GM21529 (cell line): ENCODE measurements around the gene SAFB2.
"Not testable (repeated sequence)": the region's sequence is repeated elsewhere in the genome, so short reads cannot be mapped to it uniquely, and the experiment has no call there.

Source experiments
- ATAC-seq: cut with Tn5 transposase; IDR thresholded peaks from one replicate; pipeline ENCODE4 v1.9.1; 2021; ENCODE audit not compliant: unreplicated experiment

The SAFB2 gene

DNA sequence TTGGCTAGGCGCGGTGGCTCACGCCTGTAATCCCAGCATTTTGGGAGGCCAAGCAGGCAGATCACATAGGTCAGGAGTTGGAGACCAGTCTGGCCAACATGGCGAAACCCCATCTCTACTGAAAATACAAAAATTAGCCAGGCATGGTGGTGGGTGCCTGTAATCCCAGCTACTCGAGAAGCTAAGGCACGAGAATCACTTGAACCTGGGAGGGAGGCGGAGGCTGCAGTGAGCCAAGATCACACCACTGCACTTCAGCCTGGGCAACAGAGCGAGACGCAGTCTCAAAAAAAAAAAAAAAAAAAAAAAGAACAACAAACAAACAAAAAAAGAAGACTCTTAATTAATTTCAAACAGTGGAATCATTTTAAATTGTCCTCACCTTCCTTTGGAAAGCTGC, 13.8 kb downstream of the SAFB2 start:
- ATAC-seq, result not testable (repeated sequence)

- ATAC-seq, result no peak
Observed at GRCh38 chr19:5608291-5608690, 14.3 kb downstream of the SAFB2 start.

DNA sequence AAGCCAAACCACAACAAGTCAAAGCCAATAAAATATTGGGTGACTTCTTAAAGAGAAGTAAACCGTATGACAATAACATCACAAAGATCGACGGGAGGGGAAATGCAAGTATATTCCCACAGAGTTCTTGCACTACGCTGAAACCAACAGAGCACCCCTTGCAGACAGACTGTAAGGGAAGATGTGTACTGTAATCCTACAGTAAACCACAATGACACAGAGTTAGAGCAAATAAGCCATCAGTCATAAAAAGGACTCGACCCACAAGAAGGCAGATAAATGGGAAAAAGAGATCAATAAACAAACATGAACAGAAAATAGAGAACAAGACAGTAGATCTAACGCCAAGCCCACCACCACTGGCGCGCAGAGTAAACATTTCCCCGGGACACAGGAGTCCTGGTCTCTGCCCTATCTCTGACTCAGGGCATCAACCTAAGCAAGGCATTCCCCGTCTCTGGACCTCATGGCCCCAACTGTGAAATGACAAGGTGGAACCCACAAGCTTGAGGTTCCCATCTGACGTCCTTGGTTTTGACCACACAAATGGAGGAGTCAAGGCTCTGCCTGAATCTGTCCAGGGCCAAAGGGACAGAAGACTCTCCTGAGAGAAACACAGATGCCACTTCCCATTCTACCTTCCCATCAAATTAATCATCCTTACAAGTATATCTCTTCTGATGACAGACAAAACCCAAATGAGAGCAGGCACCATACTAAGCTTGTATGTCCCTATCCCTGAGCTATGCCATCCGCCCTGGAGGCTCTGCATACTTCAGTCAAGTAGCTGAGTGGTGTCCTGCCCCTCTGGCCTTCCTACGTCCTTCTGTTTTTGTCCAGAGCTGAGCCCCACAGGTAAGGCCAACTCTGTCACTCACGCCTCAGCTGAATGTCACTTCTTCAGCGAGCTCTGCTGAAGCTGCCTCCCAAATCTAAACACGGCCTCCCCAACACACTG, 15.0 kb downstream of the SAFB2 start:
- ATAC-seq, result no peak

DNA sequence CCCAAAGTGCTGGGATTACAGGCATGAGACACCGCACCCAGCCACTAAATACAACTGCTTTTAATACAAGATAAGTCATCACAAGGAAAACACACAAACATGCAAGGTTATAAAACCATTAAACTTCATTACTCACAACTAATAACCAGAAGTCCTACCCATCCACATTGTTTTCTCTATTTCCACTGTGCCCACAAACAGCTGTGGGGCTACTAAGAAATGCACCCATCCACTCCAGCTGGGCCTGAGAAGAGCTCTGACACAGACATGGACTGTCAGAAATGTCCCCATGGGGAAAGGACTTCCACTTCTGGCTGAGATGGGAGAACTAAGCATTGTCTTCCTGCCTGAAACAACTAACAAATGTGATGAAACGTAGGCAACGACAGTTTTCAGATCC, 17.2 kb downstream of the SAFB2 start:
- no peak for ATAC-seq

- ATAC-seq, result no peak
Observed at GRCh38 chr19:5603626-5604025, 18.9 kb downstream of the SAFB2 start.

- no peak for ATAC-seq
Observed at GRCh38 chr19:5600797-5601196, 21.8 kb downstream of the SAFB2 start.

- ATAC-seq, result no peak
Observed at GRCh38 chr19:5595745-5596144, 26.8 kb downstream of the SAFB2 start.

DNA sequence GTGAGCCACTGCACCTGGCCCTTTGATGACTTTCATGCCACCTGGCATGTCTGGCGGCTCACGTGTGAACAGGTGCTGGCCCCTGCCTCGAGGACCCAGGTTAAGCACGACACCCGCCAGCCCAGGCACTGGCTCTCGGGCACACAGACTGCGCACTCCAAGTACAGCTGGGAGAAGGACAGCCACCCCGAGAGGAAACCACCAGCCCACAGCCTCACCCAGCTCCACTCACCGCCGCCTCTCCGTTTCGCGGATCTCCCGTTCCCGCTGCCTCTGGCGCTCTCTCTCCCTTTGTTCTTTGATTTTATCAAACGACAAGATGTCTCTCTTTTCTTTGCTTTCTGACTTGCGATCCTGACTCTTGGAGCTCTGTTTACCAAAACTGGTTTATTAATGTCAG, 27.4 kb downstream of the SAFB2 start:
- no peak for ATAC-seq

DNA sequence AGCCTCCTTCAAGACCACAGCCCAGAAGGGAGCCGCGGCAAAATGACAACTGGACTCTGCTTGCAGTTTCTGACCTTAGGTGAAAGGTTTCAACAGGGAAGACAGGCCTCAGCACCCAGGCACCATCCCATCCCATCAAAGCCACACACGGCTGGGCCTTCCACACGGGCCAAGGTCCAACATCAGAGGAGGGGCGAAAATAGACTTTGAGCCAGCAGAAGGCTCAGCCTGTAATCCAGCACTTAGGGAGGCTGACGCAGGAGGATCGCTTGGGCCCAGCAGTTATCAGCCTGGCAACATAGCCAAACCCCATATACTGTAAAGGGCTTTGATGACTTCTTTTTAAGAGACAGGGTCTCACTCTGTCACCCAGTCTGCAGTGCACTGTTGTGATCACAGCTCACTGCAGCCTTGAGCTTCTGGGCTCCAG, 28.0 kb downstream of the SAFB2 start:
- no peak for ATAC-seq

DNA sequence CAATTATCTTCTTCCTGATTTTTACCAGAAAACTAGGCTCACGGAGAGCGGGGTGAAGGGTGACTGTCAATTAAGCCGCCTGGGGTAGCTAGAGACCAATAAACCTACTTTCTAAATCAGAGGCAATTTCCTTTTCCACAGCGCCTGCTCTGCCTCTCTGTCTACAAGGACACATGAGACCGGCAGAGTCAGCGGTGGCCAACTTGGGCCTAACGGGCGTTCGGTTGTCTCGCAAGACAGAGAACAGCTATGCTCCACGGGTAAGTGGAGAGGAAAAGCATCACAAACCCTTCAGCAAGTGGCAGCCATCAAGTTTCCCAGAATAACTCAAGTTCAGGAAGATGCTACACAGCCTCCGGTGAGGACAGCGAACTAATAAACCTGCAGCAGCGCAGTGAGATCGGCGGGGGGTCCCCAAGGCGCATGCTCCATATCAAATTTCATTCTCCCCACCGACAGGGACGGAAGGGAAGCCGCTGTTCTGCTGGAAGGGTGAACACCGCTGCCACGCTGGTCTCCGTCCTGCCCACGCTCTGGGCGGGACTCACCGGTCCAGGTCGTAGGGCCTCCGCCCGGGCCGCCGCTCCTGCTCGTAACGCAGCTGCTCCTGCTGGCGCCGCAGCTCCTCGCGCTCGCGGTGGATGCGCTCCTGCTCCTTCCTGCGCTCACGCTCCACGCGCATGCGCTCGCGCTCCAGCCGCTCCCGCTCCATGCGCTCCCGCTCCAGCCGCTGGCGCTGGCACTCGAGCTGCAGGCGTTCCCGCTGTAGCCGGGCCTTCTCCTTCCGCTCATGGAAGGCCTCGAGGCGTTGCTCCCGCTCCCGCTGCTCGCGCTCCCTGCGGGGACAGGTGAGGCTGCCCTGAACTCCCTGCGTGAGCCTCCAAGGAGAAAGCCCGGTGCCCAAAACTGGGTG, 29.0 kb downstream of the SAFB2 start:
- ATAC-seq, result no peak

DNA sequence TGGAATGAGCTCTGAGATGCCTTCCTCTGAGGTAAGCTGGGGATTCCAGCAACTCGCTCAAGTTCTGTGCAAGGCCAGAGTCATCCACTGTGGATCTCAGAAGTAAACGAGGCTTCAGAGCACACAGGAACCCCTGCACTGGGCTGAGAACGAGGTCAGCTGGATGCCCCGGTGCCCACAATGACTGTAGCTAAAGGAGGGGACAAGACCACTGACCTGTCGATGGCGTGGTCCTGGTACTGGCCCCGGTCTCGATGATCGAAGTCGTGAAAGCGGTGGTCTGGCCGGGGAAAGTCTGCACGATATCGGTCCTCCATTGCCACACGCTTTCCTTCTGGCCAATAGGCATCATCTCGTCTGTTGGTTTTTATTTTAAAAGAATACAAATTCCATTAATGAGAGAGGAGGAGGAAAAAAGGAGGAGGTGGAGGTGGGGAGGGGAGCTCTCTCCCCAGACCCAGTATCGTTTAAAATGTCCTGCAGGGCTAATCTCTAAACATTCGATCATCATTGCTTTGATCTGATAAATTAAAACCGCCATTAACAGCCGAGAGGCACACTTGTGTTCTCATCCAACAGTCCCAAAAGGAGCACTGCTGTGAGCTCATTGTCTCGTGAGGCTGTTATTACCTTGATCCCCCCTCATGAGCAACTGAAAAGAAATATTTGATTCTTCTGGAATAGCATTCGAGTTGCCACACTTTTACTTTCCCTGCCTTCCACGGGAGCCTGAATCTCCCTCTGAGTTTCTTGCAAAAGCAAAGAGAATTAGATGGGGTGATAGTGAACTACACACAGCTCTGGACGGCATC, 29.8 kb downstream of the SAFB2 start:
- ATAC-seq, result no peak

GRCh38 chr19:5591476-5591875, 31.1 kb downstream of the SAFB2 start:
- ATAC-seq, result no peak

DNA sequence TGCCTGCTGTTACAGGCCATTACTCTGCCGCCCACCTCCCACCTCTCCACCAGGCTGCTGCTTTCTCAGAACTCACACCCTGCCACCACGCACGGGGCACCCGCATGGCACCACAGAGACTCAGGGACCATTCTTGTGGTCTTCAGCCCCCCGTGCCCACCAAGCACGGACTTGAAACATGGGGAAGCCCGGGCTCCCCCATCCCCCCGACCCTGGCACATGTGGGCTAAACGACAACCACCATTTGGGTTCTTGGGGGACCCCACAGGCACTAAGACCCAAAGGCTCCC, 31.8 kb downstream of the SAFB2 start:
- no peak for ATAC-seq

GRCh38 chr19:5590151-5590864, 32.3 kb downstream of the SAFB2 start:
- ATAC-seq, result no peak

GRCh38 chr19:5588906-5589676, 33.5 kb downstream of the SAFB2 start:
- ATAC-seq, result no peak

GRCh38 chr19:5588441-5588840, 34.1 kb downstream of the SAFB2 start:
- no peak for ATAC-seq

DNA sequence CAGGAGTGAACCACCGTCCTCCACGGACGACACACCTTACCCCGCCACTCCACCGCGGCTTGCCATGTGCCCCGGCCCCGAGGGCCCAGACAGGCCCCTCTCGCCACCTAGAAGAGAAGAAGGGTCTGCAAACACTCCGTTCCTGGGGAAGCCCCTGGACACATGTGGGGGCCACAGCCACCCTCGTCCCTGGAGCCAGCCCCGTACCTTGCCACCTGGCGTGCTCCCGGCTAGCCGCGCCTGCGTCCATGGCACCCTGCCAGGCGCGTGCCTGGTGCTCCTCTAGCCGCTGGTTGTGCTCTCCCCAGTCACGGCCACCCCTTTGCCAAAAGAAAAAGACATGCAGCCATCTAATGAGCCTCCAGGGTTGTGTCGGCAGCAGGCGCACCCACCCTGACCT, 34.9 kb downstream of the SAFB2 start:
- no peak for ATAC-seq

GRCh38 chr19:5587071-5587455, 35.5 kb downstream of the SAFB2 start:
- ATAC-seq, result no peak

GRCh38 chr19:5586300-5587070, 36.1 kb downstream of the SAFB2 start:
- no peak for ATAC-seq
